Fibroblast of lung (primary cell): ENCODE data around the gene TUBB1. TPM values are rescaled to one million over a fixed set of nuclear protein-coding genes. Genes with fewer than 3 reads are reported as not detected.

Source experiments
- DNase-seq, 2 donors: peaks; one replicate each; pipeline versions ENCODE4 v3.0.0 to v3.0.0-alpha.2; 2010; ENCODE audit warnings: low read depth in 2 of 2
- H2AFZ ChIP-seq: 2 replicates; pipeline ENCODE4 v1.5.1; 2012; ENCODE audit warnings: low read length, control low read depth, inconsistent platforms
- H3K27ac ChIP-seq: 2 replicates; pipeline ENCODE4 v1.5.1; 2011; ENCODE audit warnings: low read length, control low read depth; ENCODE audit not compliant: insufficient read depth
- H3K27me3 ChIP-seq: 2 replicates; pipeline ENCODE4 v1.5.1; 2011; ENCODE audit warnings: mild to moderate bottlenecking, low read length; ENCODE audit not compliant: control insufficient read depth, insufficient read depth
- H3K36me3 ChIP-seq: 2 replicates; pipeline ENCODE4 v1.5.1; 2011; ENCODE audit warnings: low read length; ENCODE audit not compliant: control insufficient read depth, insufficient read depth
- H3K4me1 ChIP-seq: 2 replicates; pipeline ENCODE4 v1.5.1; 2011; ENCODE audit warnings: low read length; ENCODE audit not compliant: control insufficient read depth, insufficient read depth; ENCODE audit errors: extremely low read depth
- H3K4me2 ChIP-seq: 2 replicates; pipeline ENCODE4 v1.5.1; 2011; ENCODE audit warnings: low read length, control low read depth; ENCODE audit not compliant: insufficient read depth; ENCODE audit errors: extremely low read depth
- H3K4me3 ChIP-seq, 4 experiments: fragments of 200-600 bp in 1 of 4; sonication (generic) in 1 of 4; replicated peaks in 1 of 4; 2 replicates each; pipeline ENCODE4 v1.5.1; 2011 to 2016; ENCODE audit warnings: low read length in 4 of 4, low read depth in 3 of 4, mild to moderate bottlenecking in 3 of 4, control low read depth in 2 of 4, inconsistent platforms in 1 of 4, mixed read lengths in 1 of 4; ENCODE audit not compliant: insufficient read depth in 1 of 4; ENCODE audit errors: control extremely low read depth in 1 of 4
- H3K79me2 ChIP-seq: 2 replicates; pipeline ENCODE4 v1.5.1; 2012; ENCODE audit warnings: mild to moderate bottlenecking, low read length, inconsistent platforms; ENCODE audit not compliant: control insufficient read depth, insufficient read depth
- H3K9ac ChIP-seq: 2 replicates; pipeline ENCODE4 v1.5.1; 2011; ENCODE audit warnings: mild to moderate bottlenecking, low read length, control low read depth; ENCODE audit not compliant: insufficient read depth
- H3K9me3 ChIP-seq: 2 replicates; pipeline ENCODE4 v1.5.1; 2012; ENCODE audit warnings: low read depth, low read length; ENCODE audit not compliant: control insufficient read depth, insufficient read depth
- H4K20me1 ChIP-seq: 2 replicates; pipeline ENCODE4 v1.5.1; 2011; ENCODE audit warnings: low read length; ENCODE audit not compliant: control insufficient read depth, insufficient read depth; ENCODE audit errors: extremely low read depth
- CTCF ChIP-seq, 2 donors: IDR thresholded peaks in 1 of 2; conservative IDR thresholded peaks in 1 of 2; 1 replicate in 1 of 2; 2 replicates in 1 of 2; pipeline ENCODE4 v1.5.1; 2011 to 2012; ENCODE audit warnings: low read length in 2 of 2, control low read depth in 1 of 2, inconsistent platforms in 1 of 2, low read depth in 1 of 2, mild to moderate bottlenecking in 1 of 2
- EZH2 ChIP-seq: IDR thresholded peaks from 2 replicates; pipeline ENCODE4 v1.5.1; 2012; ENCODE audit warnings: low read length, control low read depth, mild to moderate bottlenecking; ENCODE audit errors: missing control alignments
- polyA plus RNA-seq, 2 donors: library from polyadenylated mRNA; depleted of rRNA in 1 of 2; stranded (reverse) in 1 of 2; unstranded in 1 of 2; fragments of >200 nt; gene quantifications; 2 replicates each; pipeline ENCODE4 v1.2.1, GENCODE V29; 2011 to 2012; ENCODE audit warnings: missing spikeins in 1 of 2
- total RNA-seq: library from RNA; depleted of rRNA; stranded (reverse); fragments of >200 nt; gene quantifications from 2 replicates; pipeline ENCODE4 v1.2.1, GENCODE V29; 2014

TUBB1 gene
- total and polyA plus RNA-seq, 2 donors (not counting 1 experiment from before 2014, with no cell fraction given): under 0.01 TPM; not detected in 1

GRCh38 chr20:58980711-58981627 is 38.3 kb upstream of the TUBB1 start, which contains the start of gene NELFCD:
NELFCD (plus strand) TSS chr20:58981256; CDS start chr20:58981310, 54 bp downstream.
- Histone ChIP-seq H3K27me3 (no peaks in the 10 kb centered on the region), H3K27ac (peak within 1 kb of the TSS; percentile 51), H3K36me3 (no peaks in the 10 kb centered on the region), H4K20me1 (no peaks in the 10 kb centered on the region), H3K9ac (peak within 1 kb of the TSS; percentile 79), H3K4me2 (peak within 1 kb of the TSS; percentile 81), H3K4me1 (no peaks in the 10 kb centered on the region), H3K79me2 (peaks cover 36% of the 10 kb centered on the region), H2AFZ (peak within 1 kb of the TSS; percentile 85), H3K9me3 (no peaks in the 10 kb centered on the region), H3K4me3 (peak within 1 kb of the TSS; percentile 68 to 98 (median 78))
- peak; percentile 69 to 82 for DNase-seq
- no peak for TF ChIP-seq EZH2
- TF ChIP-seq CTCF (conservative IDR thresholded peaks at IDR 0.05 in 1 of 2, IDR thresholded peaks at IDR 0.05 in 1 of 2; ENCODE audit: low read depth in 1 of 2, low read length in 2 of 2): no peak

- no peak overlapping the region for H2AFZ ChIP-seq
- TF ChIP-seq CTCF (conservative IDR thresholded peaks at IDR 0.05 in 1 of 2, IDR thresholded peaks at IDR 0.05 in 1 of 2; ENCODE audit: low read depth in 1 of 2, low read length in 2 of 2) (no peak), EZH2 (no peak)
- H4K20me1 ChIP-seq: no peaks in the 10 kb centered on the region
- no peaks in the 10 kb centered on the region for H3K36me3 ChIP-seq
- peak in 1 of 2 donors; percentile 20 for DNase-seq
- H3K4me3 ChIP-seq: peak overlapping the region; percentile 61 to 98 (median 76)
- H3K4me2 ChIP-seq: peak overlapping the region; percentile 81
- no peaks in the 10 kb centered on the region for H3K4me1 ChIP-seq
- H3K27me3 ChIP-seq: no peaks in the 10 kb centered on the region
- peak overlapping the region; percentile 79 for H3K9ac ChIP-seq
- H3K27ac ChIP-seq: no peak overlapping the region
- H3K79me2 ChIP-seq: peaks cover 36% of the 10 kb centered on the region
- no peaks in the 10 kb centered on the region for H3K9me3 ChIP-seq
These were observed 37.4 kb upstream of the TUBB1 start for GRCh38 chr20:58981628-58982364.
